PC-3 (cell line): Measurements from ENCODE around the gene PRPF6. TPM values are rescaled to one million over a fixed set of nuclear protein-coding genes. Genes with fewer than 3 reads are reported as not detected.

ENCODE experiments used
- ATAC-seq: fragments of 200-7000 bp; cut with Tn5 transposase; 2 replicates; pipeline ENCODE4 v1.9.1; 2020; ENCODE audit warnings: mild to moderate bottlenecking, moderate library complexity
- BruUV-seq: library from RNA; stranded (reverse); fragments of 400-500 nt; replicated peaks from 2 replicates; lab custom pipeline; 2021; lab: Mats Ljungman, UMichigan
- CTCF ChIA-PET: fragments of 300-600 bp; sonication (Branson Sonifier 250); formaldehyde crosslinking; loops from one replicate; lab custom pipeline; 2022; ENCODE audit warnings: antibody characterized with exemption; lab: Charles Lee
- POLR2A ChIA-PET: fragments of 300-600 bp; sonication (Branson Sonifier 250); formaldehyde crosslinking; loops from one replicate; lab custom pipeline; 2022; ENCODE audit warnings: antibody characterized with exemption; ENCODE audit not compliant: unreplicated experiment; lab: Charles Lee
- DNase-seq: peaks from one replicate; pipeline ENCODE4 v3.0.0-alpha.2; 2015
- H2AFZ ChIP-seq: fragments of 300-600 bp; sonication (generic); 2 replicates; pipeline ENCODE4 v1.6.0; 2016; ENCODE audit warnings: antibody characterized with exemption, low read length
- H3F3A ChIP-seq: fragments of 300-600 bp; sonication (generic); one replicate; pipeline ENCODE4 v1.6.0; 2017; ENCODE audit warnings: antibody characterized with exemption, low read length, control low read depth, mild to moderate bottlenecking; ENCODE audit not compliant: unreplicated experiment
- H3K27ac ChIP-seq: fragments of 300-600 bp; sonication (generic); 2 replicates; pipeline ENCODE4 v1.5.1; 2016; ENCODE audit warnings: mild to moderate bottlenecking, low read length
- H3K27me3 ChIP-seq: fragments of 300-600 bp; sonication (generic); 2 replicates; pipeline ENCODE4 v1.6.1; 2016; ENCODE audit warnings: low read length, mixed read lengths
- H3K36me3 ChIP-seq: fragments of 300-600 bp; sonication (generic); 2 replicates; pipeline ENCODE4 v1.6.1; 2016; ENCODE audit warnings: low read depth, mixed run types, low read length, mixed read lengths
- H3K4me1 ChIP-seq: fragments of 300-600 bp; sonication (generic); 2 replicates; pipeline ENCODE4 v1.5.1; 2016; ENCODE audit warnings: low read length; ENCODE audit not compliant: insufficient read depth
- H3K4me2 ChIP-seq: fragments of 300-600 bp; sonication (generic); 2 replicates; pipeline ENCODE4 v1.6.0; 2016; ENCODE audit warnings: low read length
- H3K4me3 ChIP-seq: fragments of 300-600 bp; sonication (generic); 2 replicates; pipeline ENCODE4 v1.5.1; 2016; ENCODE audit warnings: mild to moderate bottlenecking, low read length, mixed read lengths
- H3K79me2 ChIP-seq: fragments of 300-600 bp; sonication (generic); 2 replicates; pipeline ENCODE4 v1.6.1; 2017; ENCODE audit warnings: low read length, mixed read lengths
- H3K9ac ChIP-seq: fragments of 300-600 bp; sonication (generic); 2 replicates; pipeline ENCODE4 v1.6.0; 2016; ENCODE audit warnings: mild to moderate bottlenecking, low read length
- H3K9me2 ChIP-seq: fragments of 300-600 bp; sonication (generic); replicated peaks from 2 replicates; pipeline ENCODE4 v1.6.1; 2016; ENCODE audit warnings: mixed run types, low read length, mixed read lengths
- H3K9me3 ChIP-seq: fragments of 300-600 bp; sonication (generic); 2 replicates; pipeline ENCODE4 v1.6.1; 2016; ENCODE audit warnings: low read length, mixed read lengths
- H4K20me1 ChIP-seq: fragments of 300-600 bp; sonication (generic); 2 replicates; pipeline ENCODE4 v1.6.1; 2016; ENCODE audit warnings: low read length, mixed read lengths
- CTCF ChIP-seq: fragments of 300-600 bp; sonication (generic); conservative IDR thresholded peaks from 2 replicates; pipeline ENCODE4 v1.5.1; 2017; ENCODE audit warnings: antibody characterized with exemption, low read depth, mild to moderate bottlenecking, low read length
- EZH2 ChIP-seq: fragments of 300-600 bp; sonication (generic); IDR thresholded peaks from one replicate; pipeline ENCODE4 v1.6.1; 2017; ENCODE audit warnings: antibody characterized with exemption, mild to moderate bottlenecking, low read length; ENCODE audit not compliant: unreplicated experiment
- EZH2phosphoT487 ChIP-seq: fragments of 300-600 bp; sonication (generic); IDR thresholded peaks from 2 replicates; pipeline ENCODE4 v1.6.1; 2018; ENCODE audit warnings: mild to moderate bottlenecking, antibody characterized with exemption, low read length, borderline replicate concordance
- intact Hi-C: fragments of 100-400 bp; cut with micrococcal nuclease; formaldehyde crosslinking; loops from 2 replicates; pipeline ENCODE4 v1.9.0; 2023
- total RNA-seq: library from RNA; depleted of rRNA; stranded (reverse); fragments of >200 nt; gene quantifications from 2 replicates; pipeline ENCODE4 v1.2.3, GENCODE V29; 2014

PRPF6 gene
- total RNA-seq, 1 experiment from 2014 or later, result 67.1 TPM

- ChIA-PET CTCF (no interaction called here), POLR2A (no interaction called here)
- DNase-seq (peak; percentile 92), ATAC-seq (peak; percentile 53)
- no peaks in the 10 kb centered on the region for H3K9me3 ChIP-seq
- intact Hi-C loops, result no loop called here
- no peak for TF ChIP-seq EZH2
- TF ChIP-seq CTCF, result no peak
- TF ChIP-seq EZH2phosphoT487, result no peak
- TSS peak; percentile 25 for BruUV-seq
- peaks cover 25% of the 10 kb centered on the region for H3K79me2 ChIP-seq
- H3K9me2 ChIP-seq, result no peaks in the 10 kb centered on the region
- peak overlapping the region; percentile 97 for H3K4me2 ChIP-seq
- H3K4me3 ChIP-seq, result peak overlapping the region; percentile 80
- peak overlapping the region; percentile 90 for H2AFZ ChIP-seq
- H3F3A ChIP-seq, result peaks cover 3% of the 10 kb centered on the region
- H3K9ac ChIP-seq, result peak overlapping the region; percentile 73
- no peaks in the 10 kb centered on the region for H4K20me1 ChIP-seq
- H3K27ac ChIP-seq, result peak overlapping the region; percentile 46
- peaks cover 28% of the 10 kb centered on the region for H3K4me1 ChIP-seq
- H3K27me3 ChIP-seq, result no peaks in the 10 kb centered on the region
- H3K36me3 ChIP-seq, result peaks cover 4% of the 10 kb centered on the region; the same call in 1 of the 2 replicates
These were observed 2.4 kb upstream of the PRPF6 start for GRCh38 chr20:63978319-63979228.

GRCh38 chr20:63979229-63979556, 1.7 kb upstream of the PRPF6 start:
- Histone ChIP-seq H3F3A (peaks cover 3% of the 10 kb centered on the region), H3K27me3 (no peaks in the 10 kb centered on the region), H3K79me2 (peaks cover 31% of the 10 kb centered on the region), H3K9me3 (no peaks in the 10 kb centered on the region), H3K4me1 (peaks cover 28% of the 10 kb centered on the region), H3K9ac (peak overlapping the region; percentile 73), H3K4me3 (peak overlapping the region; percentile 80), H3K9me2 (no peaks in the 10 kb centered on the region), H3K36me3 (peaks cover 4% of the 10 kb centered on the region; the same call in 1 of the 2 replicates), H3K27ac (peak overlapping the region; percentile 46), H4K20me1 (no peaks in the 10 kb centered on the region), H2AFZ (peak overlapping the region; percentile 90), H3K4me2 (peak overlapping the region; percentile 97)
- ChIA-PET POLR2A (no interaction called here), CTCF (no interaction called here)
- ATAC-seq, result no peak
- TF ChIP-seq EZH2 (no peak), EZH2phosphoT487 (no peak), CTCF (no peak)
- no TSS peak for BruUV-seq
- intact Hi-C loops, result no loop called here
- no peak for DNase-seq
